ENCODE measurements around the gene ROPN1L. TPM values are rescaled to one million over a fixed set of nuclear protein-coding genes. Genes with fewer than 3 reads are reported as not detected.

ROPN1L gene
- polyA plus RNA-seq, 10 donors, result 0.11 to 0.27 (median 0.16) TPM; not detected in 7

GRCh38 chr5:10457682-10458574, 16.2 kb downstream of the ROPN1L start:
- peak in 1 of 3 donors; percentile 71 for DNase-seq

GRCh38 chr5:10459080-10460055, 17.7 kb downstream of the ROPN1L start:
- DNase-seq, result no peak

- DNase-seq, result no peak
Measured at GRCh38 chr5:10460252-10460906, 18.7 kb downstream of the ROPN1L start.

- DNase-seq, result no peak
Measured at GRCh38 chr5:10461041-10461440, 19.4 kb downstream of the ROPN1L start.

GRCh38 chr5:10461904-10462555, 20.4 kb downstream of the ROPN1L start:
- DNase-seq, result no peak

- no peak for DNase-seq
Measured at GRCh38 chr5:10463566-10463965, 21.9 kb downstream of the ROPN1L start.

GRCh38 chr5:10464173-10464572, 22.5 kb downstream of the ROPN1L start:
- no peak for DNase-seq

- no peak for DNase-seq
Measured at GRCh38 chr5:10465726-10466125, 24.0 kb downstream of the ROPN1L start.

GRCh38 chr5:10466446-10467073, 24.9 kb downstream of the ROPN1L start:
- DNase-seq, result no peak

- peak in 1 of 3 donors; percentile 38 for DNase-seq
Measured at GRCh38 chr5:10467281-10468198, 25.9 kb downstream of the ROPN1L start.

GRCh38 chr5:10468256-10468655, 26.6 kb downstream of the ROPN1L start:
- no peak for DNase-seq

- DNase-seq, result peak in 1 of 3 donors; percentile 77
Measured at GRCh38 chr5:10469253-10470050, 27.8 kb downstream of the ROPN1L start.

- DNase-seq, result no peak
Measured at GRCh38 chr5:10470669-10471068, 29.0 kb downstream of the ROPN1L start.

GRCh38 chr5:10471677-10472076, 30.0 kb downstream of the ROPN1L start:
- no peak for DNase-seq

- peak; percentile 63 to 82 (median 63) for DNase-seq
Measured at GRCh38 chr5:10474521-10475075, 32.9 kb downstream of the ROPN1L start.

- DNase-seq, result peak in 2 of 3 donors; percentile 23 to 63
Measured at GRCh38 chr5:10475931-10476676, 34.4 kb downstream of the ROPN1L start.

GRCh38 chr5:10476878-10477277, 35.2 kb downstream of the ROPN1L start:
- DNase-seq, result no peak

GRCh38 chr5:10477943-10478342, 36.3 kb downstream of the ROPN1L start:
- DNase-seq, result no peak

All from muscle of back (tissue), 11 donors.